Dermis microvascular lymphatic vessel endothelial cell (primary cell): Measurements from ENCODE around the gene SLC35B1. TPM values are rescaled to one million over a fixed set of nuclear protein-coding genes. Genes with fewer than 3 reads are reported as not detected.
"Not testable (repeated sequence)": the region's sequence is repeated elsewhere in the genome, so short reads cannot be mapped to it uniquely, and the experiment has no call there.

ENCODE experiments used
- DNase-seq, 2 donors: peaks; one replicate each; pipeline versions ENCODE4 v3.0.0 to v3.0.0-alpha.2; 2010; ENCODE audit warnings: low read depth in 2 of 2
- total RNA-seq: library from RNA; depleted of rRNA; stranded (reverse); fragments of >200 nt; gene quantifications from 2 replicates; pipeline ENCODE4 v1.2.1, GENCODE V29; 2014

SLC35B1 gene
- total RNA-seq, 1 donor from 2014 or later: 50.1 TPM

DNA sequence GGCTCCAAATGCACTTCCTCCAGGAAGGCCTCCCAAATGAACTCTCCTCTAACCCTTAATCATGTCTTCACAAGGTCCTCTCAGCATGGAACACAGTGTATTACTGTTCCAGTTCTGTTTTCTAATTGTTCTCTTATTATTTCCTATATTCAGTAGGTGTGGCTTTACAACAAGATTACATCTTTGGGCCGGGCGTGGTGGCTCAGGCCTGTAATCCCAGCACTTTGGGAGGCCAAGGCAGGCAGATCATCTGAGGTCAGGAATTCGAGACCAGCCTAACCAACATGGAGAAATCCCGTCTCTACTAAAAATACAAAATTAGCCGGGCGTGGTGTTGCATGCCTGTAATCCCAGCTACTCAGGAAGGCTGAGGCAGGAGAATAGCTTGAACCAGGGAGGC lies 34.1 kb downstream of the SLC35B1 start:
- not testable (repeated sequence) for DNase-seq

DNA sequence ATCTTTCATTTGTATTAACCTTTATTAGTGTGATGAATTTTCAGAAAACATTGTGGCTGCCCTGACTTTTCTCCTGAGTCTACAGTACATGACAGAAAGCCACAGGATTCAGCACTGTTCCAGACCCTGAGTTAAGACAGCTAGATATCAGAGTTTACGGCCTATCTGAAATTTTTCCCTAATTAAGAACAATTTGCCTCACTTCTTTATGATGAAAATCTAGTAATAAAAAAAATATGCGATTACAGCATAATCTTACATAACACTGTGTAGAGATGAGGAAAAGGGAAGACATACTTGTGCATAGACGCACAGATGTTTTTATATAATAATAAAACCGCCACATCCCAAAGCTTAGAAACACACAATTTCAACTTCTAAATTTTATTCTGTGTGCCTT lies 37.1 kb downstream of the SLC35B1 start:
- no peak for DNase-seq

DNA sequence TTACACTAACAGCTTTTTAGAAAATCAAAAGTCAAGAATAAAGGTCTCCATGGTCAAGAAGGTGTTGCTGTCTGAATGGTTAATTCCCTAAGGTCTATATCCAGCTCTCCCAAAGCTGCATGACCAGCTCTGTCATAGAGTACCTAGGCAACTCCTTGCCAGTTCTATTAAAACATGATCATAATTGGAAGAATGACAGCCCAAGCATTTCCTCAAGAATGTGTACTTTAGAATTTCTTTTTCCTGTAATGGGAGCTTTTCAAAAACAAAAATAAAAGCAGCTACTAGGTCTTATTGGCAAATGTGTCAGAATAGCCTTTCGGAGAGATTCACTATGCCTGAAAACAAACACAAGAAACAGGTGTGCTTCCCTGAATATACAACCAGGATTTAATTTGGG lies 37.8 kb downstream of the SLC35B1 start:
- DNase-seq: peak in 1 of 2 donors; percentile 63

DNA sequence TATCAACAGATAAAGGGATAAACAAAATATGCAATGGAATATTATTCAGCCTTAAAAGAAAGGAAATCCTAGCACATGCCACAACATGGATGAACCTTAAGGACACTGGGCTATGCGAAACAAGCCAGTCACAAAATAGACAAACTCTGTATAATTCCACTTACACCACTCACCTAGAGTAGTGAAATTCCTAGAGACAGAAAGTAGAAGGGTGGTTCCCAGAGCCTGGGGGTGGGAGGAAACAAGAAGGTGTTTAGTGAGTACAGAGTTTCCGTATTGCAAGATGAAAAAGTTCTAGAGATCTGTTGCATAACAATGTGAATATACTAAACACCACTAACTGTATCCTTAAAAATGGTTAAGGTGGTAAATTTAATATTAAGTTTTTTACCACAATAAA lies 39.9 kb downstream of the SLC35B1 start:
- DNase-seq: no peak

DNA sequence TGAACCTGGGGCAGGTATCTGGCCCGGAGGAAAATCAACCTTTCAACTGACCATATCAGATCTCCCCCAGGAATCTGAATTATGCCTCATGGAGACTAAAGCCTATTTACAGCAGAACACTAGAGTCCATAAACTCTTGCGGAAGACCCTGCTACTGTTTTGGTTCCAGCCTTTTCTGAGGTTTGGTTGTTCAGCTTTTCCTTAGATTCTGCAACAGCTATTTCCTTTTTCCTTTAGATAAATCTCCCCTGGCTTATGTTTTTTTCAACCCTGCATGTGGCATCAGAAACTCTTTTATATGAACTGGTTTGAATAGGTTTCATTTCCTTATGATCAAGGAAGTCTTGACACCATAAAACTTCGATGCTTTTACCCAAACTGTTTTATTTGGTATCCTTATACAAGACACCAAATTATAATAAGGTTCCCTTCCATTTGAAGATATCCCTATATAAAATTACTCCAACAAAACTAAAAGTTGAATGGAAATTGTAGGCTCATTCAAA lies 43.0 kb downstream of the SLC35B1 start:
- peak in 1 of 2 donors; percentile 82 for DNase-seq

DNA sequence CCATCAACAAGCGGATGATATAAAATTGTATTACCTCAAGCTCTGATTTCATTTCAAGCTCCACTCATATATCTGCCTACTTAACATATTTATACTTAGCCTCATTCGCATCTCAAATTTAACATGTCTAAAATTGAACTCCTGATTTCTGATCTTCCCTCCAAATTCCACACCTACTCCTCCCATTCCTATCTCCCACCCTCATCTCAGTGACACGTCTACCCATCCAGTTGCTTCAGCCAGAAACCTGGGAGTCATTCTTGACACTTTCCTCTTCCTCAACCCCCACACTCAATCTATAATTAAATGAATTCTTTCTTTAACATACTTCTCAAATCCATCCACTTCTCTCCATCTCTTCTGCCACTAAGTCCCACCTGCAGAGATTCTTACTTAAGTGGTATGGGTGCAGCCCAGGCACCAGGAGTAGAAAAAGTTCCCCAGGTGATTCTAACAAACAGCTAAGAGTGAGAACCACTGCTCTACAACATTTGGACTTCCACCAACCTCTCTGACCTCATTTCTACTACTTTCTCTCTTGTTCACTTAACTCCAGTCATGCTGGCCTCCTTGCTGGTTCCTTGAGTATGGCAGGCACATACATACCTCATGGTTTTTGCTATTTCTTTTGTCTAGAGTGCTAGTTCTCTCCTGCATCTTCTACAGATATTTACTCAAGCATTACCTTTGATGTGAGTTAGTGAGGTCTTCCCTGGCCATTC lies 47.9 kb downstream of the SLC35B1 start:
- DNase-seq: no peak

DNA sequence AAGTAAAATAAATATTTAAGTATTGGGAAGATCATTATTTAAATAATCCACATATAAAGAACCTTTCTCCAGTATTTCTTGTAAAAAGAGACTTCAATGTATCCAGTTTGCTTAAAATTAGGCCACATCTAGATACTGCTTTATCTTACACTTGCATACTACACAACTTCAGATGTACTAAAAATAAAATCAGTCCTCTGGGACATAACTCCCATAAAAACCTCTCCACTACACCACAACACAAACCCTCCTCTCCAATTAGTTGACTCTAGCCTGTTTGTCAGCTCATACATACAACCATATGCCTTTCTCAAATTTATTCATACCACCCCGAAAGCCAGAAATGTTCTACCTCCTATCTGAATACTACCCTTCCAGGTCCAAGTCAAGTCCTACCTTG lies 51.5 kb downstream of the SLC35B1 start:
- no peak for DNase-seq

Other genes starting within 250 kb of the SLC35B1 start
- under 0.01 TPM in 1 of 2 replicates, not detected in the other for gene NGFR, start 212.7 kb downstream of the SLC35B1 start, total RNA-seq
- 0.90 and 3.2 TPM in 2 replicates for gene NXPH3, start 132.1 kb downstream of the SLC35B1 start, total RNA-seq
- 106 and 121 TPM in 2 replicates for gene SPOP, start 29.9 kb downstream of the SLC35B1 start, total RNA-seq
- 3.6 and 8.2 TPM in 2 replicates for gene FAM117A, start 56.2 kb upstream of the SLC35B1 start, total RNA-seq
- 27.1 and 32.6 TPM in 2 replicates for gene KAT7, start 80.7 kb upstream of the SLC35B1 start, total RNA-seq
- not detected in 2 replicates for gene TAC4, start 140.1 kb upstream of the SLC35B1 start, total RNA-seq